Mesenchymal stem cell (in vitro differentiated cells and primary cell): ENCODE data around the gene FUT9.
"Not testable (repeated sequence)": the region's sequence is repeated elsewhere in the genome, so short reads cannot be mapped to it uniquely, and the experiment has no call there.

Source experiments
- DNase-seq: peaks from one replicate; pipeline ENCODE4 v3.0.0-alpha.2; 2013
- H2AFZ ChIP-seq: one replicate; pipeline ENCODE4 v1.6.1; 2013; ENCODE audit warnings: low read depth, mild to moderate bottlenecking, control low read depth, inconsistent platforms, low read length, moderate library complexity
- H2AK5ac ChIP-seq: 2 replicates; pipeline ENCODE4 v1.6.1; 2013; ENCODE audit warnings: low read length, moderate library complexity, mild to moderate bottlenecking, inconsistent platforms; ENCODE audit not compliant: severe bottlenecking
- H2BK120ac ChIP-seq: one replicate; pipeline ENCODE4 v1.6.1; 2013; ENCODE audit warnings: low read depth, mild to moderate bottlenecking, inconsistent platforms, low read length, moderate library complexity
- H2BK12ac ChIP-seq, 2 experiments: one replicate each; pipeline ENCODE4 v1.6.1; 2013; ENCODE audit warnings: inconsistent platforms in 2 of 2, low read length in 2 of 2, mild to moderate bottlenecking in 2 of 2, moderate library complexity in 2 of 2, control low read depth in 1 of 2
- H2BK15ac ChIP-seq: one replicate; pipeline ENCODE4 v1.6.1; 2013; ENCODE audit warnings: mild to moderate bottlenecking, low read depth, inconsistent platforms; ENCODE audit not compliant: poor library complexity, severe bottlenecking
- H2BK5ac ChIP-seq: 2 replicates; pipeline ENCODE4 v1.6.1; 2013; ENCODE audit warnings: low read depth, mild to moderate bottlenecking, low read length, control low read depth, inconsistent platforms; ENCODE audit not compliant: poor library complexity, severe bottlenecking
- H3K14ac ChIP-seq, 2 experiments: one replicate each; pipeline ENCODE4 v1.6.1; 2013; ENCODE audit warnings: inconsistent platforms in 2 of 2, low read length in 2 of 2, control low read depth in 1 of 2, mild to moderate bottlenecking in 1 of 2, moderate library complexity in 1 of 2
- H3K18ac ChIP-seq, 2 experiments: one replicate each; pipeline ENCODE4 v1.6.1; 2013; ENCODE audit warnings: inconsistent platforms in 2 of 2, low read length in 2 of 2, control low read depth in 1 of 2, low read depth in 1 of 2, mild to moderate bottlenecking in 1 of 2
- H3K23ac ChIP-seq, 2 experiments: one replicate each; pipeline ENCODE4 v1.6.1; 2013; ENCODE audit warnings: inconsistent platforms in 2 of 2, low read length in 2 of 2, mild to moderate bottlenecking in 2 of 2, moderate library complexity in 2 of 2, control low read depth in 1 of 2
- H3K27ac ChIP-seq: 2 replicates; pipeline ENCODE4 v1.5.1; 2013; ENCODE audit warnings: mild to moderate bottlenecking, moderate library complexity, low read length, control low read depth, inconsistent platforms; ENCODE audit not compliant: poor library complexity, severe bottlenecking
- H3K27me3 ChIP-seq, 2 experiments: 2 replicates each; pipeline versions ENCODE4 v1.6.1 to v1.7.0; 2013; ENCODE audit warnings: low read length in 2 of 2, mild to moderate bottlenecking in 2 of 2, moderate library complexity in 2 of 2, control low read depth in 1 of 2, inconsistent platforms in 1 of 2; ENCODE audit not compliant: control insufficient read depth in 1 of 2, insufficient read depth in 1 of 2
- H3K36me3 ChIP-seq, 2 experiments: 2 replicates each; pipeline versions ENCODE4 v1.6.1 to v1.7.0; 2013; ENCODE audit warnings: low read length in 2 of 2, control low read depth in 1 of 2, inconsistent platforms in 1 of 2, low read depth in 1 of 2, mild to moderate bottlenecking in 1 of 2; ENCODE audit not compliant: insufficient read depth in 2 of 2, control insufficient read depth in 1 of 2
- H3K4ac ChIP-seq, 2 experiments: one replicate each; pipeline ENCODE4 v1.6.1; 2013; ENCODE audit warnings: inconsistent platforms in 2 of 2, low read length in 2 of 2, mild to moderate bottlenecking in 2 of 2, moderate library complexity in 2 of 2, control low read depth in 1 of 2, low read depth in 1 of 2
- H3K4me1 ChIP-seq: 2 replicates; pipeline ENCODE4 v1.6.1; 2013; ENCODE audit warnings: low read depth, low read length, control low read depth; ENCODE audit not compliant: control insufficient read depth, insufficient read depth
- H3K4me2 ChIP-seq: 2 replicates; pipeline ENCODE4 v1.6.1; 2013; ENCODE audit warnings: low read length, mild to moderate bottlenecking, inconsistent platforms; ENCODE audit not compliant: poor library complexity, severe bottlenecking
- H3K4me3 ChIP-seq, 2 experiments: 2 replicates each; pipeline versions ENCODE4 v1.5.1 to v1.7.0; 2013; ENCODE audit warnings: low read length in 2 of 2, mild to moderate bottlenecking in 2 of 2, control low read depth in 1 of 2, low read depth in 1 of 2; ENCODE audit not compliant: insufficient read depth in 1 of 2
- H3K79me1 ChIP-seq: replicated peaks from 2 replicates; pipeline ENCODE4 v1.6.1; 2013; ENCODE audit warnings: mild to moderate bottlenecking, control low read depth, low read length, inconsistent platforms; ENCODE audit not compliant: poor library complexity, severe bottlenecking
- H3K9ac ChIP-seq: 2 replicates; pipeline ENCODE4 v1.7.0; 2013; ENCODE audit warnings: mild to moderate bottlenecking, low read length, moderate library complexity
- H3K9me3 ChIP-seq: 2 replicates; pipeline ENCODE4 v1.7.0; 2013; ENCODE audit warnings: mild to moderate bottlenecking, low read length; ENCODE audit not compliant: control insufficient read depth
- H4K8ac ChIP-seq: one replicate; pipeline ENCODE4 v1.6.1; 2013; ENCODE audit warnings: inconsistent platforms, mild to moderate bottlenecking, low read length, moderate library complexity
- H4K91ac ChIP-seq: one replicate; pipeline ENCODE4 v1.6.1; 2013; ENCODE audit warnings: mild to moderate bottlenecking, low read length, inconsistent platforms
- WGBS: methylation state at CpG from one replicate; pipeline ENCODE4 v1.1.7; 2013; ENCODE audit warnings: mixed read lengths; 5-methylcytosine and 5-hydroxymethylcytosine counted together

FUT9 gene

DNA sequence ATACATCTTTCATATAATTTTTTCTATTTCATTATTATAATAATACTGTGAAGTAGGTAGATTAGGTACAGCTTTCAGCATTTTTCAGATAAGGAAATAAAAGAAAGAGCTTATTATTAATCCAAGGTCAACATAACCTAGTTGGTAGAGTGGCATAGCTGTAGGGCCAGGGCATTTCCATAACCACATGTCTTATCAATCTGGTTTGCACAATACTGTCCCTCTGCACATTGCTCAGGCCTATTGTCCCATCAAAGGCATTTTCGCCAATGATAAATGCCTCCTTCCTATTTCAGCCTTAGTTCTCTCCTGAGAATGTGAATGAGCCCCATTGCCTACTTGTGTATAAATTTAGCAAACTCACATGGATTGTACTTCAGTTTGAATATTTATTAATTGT, 234.0 kb downstream of the FUT9 start:
- Histone ChIP-seq H3K9ac (no peak overlapping the region), H2BK12ac (no peak overlapping the region), H2AFZ (no peak overlapping the region), H4K91ac (no peak overlapping the region), H2BK5ac (no peak overlapping the region), H2BK15ac (no peak overlapping the region), H3K9me3 (peaks cover 3% of the 10 kb centered on the region), H4K8ac (no peak overlapping the region), H3K18ac (no peak overlapping the region), H3K4ac (no peak overlapping the region), H3K36me3 (no peaks in the 10 kb centered on the region), H2AK5ac (no peak overlapping the region), H3K27me3 (no peaks in the 10 kb centered on the region), H3K27ac (no peak overlapping the region), H3K14ac (no peak overlapping the region), H3K4me2 (no peak overlapping the region), H3K4me1 (no peaks in the 10 kb centered on the region), H3K23ac (no peak overlapping the region), H3K79me1 (no peaks in the 10 kb centered on the region), H3K4me3 (no peak overlapping the region), H2BK120ac (no peak overlapping the region)
- no peak for DNase-seq
- WGBS = 71% methylated on average over 1 of the region's 1 CpG

DNA sequence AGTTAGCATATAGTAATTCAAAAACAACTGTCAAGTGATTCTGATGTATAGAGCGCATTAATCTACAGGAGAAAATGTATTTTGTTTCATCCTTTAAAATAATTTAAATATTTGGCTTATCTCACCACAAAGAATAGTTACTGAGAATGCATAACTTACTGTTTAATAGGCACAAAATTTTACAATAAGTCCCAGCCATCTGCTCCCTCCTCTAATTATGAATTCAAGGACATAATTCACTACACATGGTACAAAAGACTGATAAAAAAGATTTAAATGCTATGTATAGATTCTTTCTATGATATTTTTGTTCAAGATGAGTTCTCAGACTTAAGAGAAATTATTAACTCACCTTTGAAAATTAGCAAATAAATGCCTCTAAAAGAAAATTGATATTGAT, 242.0 kb downstream of the FUT9 start:
- no peak overlapping the region for H4K8ac ChIP-seq
- H3K9ac ChIP-seq = no peak overlapping the region
- no peaks in the 10 kb centered on the region for H3K27me3 ChIP-seq
- H2BK120ac ChIP-seq = no peak overlapping the region
- H3K4me1 ChIP-seq = no peaks in the 10 kb centered on the region
- no peak overlapping the region for H3K4me3 ChIP-seq
- no peak overlapping the region for H3K4ac ChIP-seq
- no peak overlapping the region for H3K18ac ChIP-seq
- H2AFZ ChIP-seq = no peak overlapping the region
- H2BK5ac ChIP-seq = no peak overlapping the region
- H2BK15ac ChIP-seq = no peak overlapping the region
- H3K79me1 ChIP-seq = no peaks in the 10 kb centered on the region
- no peak overlapping the region for H3K14ac ChIP-seq
- no CpG with 5 or more reads among the region's 1 CpG for WGBS
- no peak overlapping the region for H2BK12ac ChIP-seq
- no peaks in the 10 kb centered on the region for H3K36me3 ChIP-seq
- no peak overlapping the region for H2AK5ac ChIP-seq
- no peak overlapping the region for H3K4me2 ChIP-seq
- H3K27ac ChIP-seq = no peak overlapping the region
- H3K23ac ChIP-seq = no peak overlapping the region
- no peak for DNase-seq
- no peak overlapping the region for H4K91ac ChIP-seq
- H3K9me3 ChIP-seq = peaks cover 13% of the 10 kb centered on the region

DNA sequence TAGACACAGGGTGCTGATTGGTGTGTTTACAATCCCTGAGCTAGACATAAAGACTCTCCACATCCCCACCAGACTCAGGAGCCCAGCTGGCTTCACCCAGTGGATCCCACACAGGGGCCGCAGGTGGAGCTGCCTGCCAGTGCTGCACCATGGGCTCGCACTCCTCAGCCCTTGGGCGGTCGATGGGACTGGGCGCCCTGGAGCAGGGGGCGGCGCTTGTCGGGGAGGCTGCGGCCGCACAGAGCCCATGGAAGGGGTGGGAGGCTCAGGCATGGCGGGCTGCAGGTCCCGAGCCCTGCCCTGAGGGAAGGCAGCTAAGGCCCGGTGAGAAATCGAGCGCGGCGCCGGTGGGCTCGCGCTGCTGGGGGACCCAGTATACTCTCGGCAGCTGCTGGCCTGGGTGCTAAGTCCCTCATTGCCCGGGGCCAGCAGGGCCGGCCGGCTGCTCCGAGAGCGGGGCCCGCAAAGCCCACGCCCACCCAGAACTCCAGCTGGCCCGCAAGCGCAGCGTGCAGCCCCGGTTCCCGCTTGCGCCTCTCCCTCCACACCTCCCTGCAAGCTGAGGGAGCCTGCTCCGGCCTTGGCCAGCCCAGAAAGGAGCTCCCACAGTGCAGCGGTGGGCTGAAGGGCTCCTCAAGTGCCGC, 245.1 kb downstream of the FUT9 start:
- H3K9me3 ChIP-seq, DNase-seq, H3K4me3 ChIP-seq, H3K9ac ChIP-seq, H3K14ac ChIP-seq, H2AK5ac ChIP-seq, H3K4me2 ChIP-seq, H4K91ac ChIP-seq, H4K8ac ChIP-seq, H2BK15ac ChIP-seq, H2BK120ac ChIP-seq, H3K4me1 ChIP-seq, H2BK5ac ChIP-seq, H3K18ac ChIP-seq, H3K79me1 ChIP-seq, H3K36me3 ChIP-seq, H3K27me3 ChIP-seq, H3K23ac ChIP-seq, H3K4ac ChIP-seq, H2BK12ac ChIP-seq, H2AFZ ChIP-seq, H3K27ac ChIP-seq: not testable (repeated sequence)
- 94% methylated on average over 37 of the region's 37 CpGs for WGBS
